22Rv1 (cell line): Measurements from ENCODE around the gene AGMO.

Source experiments
- ZFX ChIP-seq: fragments of 450-650 bp; IDR thresholded peaks from 2 replicates; pipeline ENCODE4 v1.6.1; 2017; ENCODE audit warnings: antibody characterized with exemption, borderline replicate concordance
- TF ChIP-seq, protein P1 (sequence below): fragments of 450-650 bp; IDR thresholded peaks from 2 replicates; pipeline ENCODE4 v1.5.1; 2017; ENCODE audit warnings: mild to moderate bottlenecking

- TF ChIP-seq, protein P1, sequence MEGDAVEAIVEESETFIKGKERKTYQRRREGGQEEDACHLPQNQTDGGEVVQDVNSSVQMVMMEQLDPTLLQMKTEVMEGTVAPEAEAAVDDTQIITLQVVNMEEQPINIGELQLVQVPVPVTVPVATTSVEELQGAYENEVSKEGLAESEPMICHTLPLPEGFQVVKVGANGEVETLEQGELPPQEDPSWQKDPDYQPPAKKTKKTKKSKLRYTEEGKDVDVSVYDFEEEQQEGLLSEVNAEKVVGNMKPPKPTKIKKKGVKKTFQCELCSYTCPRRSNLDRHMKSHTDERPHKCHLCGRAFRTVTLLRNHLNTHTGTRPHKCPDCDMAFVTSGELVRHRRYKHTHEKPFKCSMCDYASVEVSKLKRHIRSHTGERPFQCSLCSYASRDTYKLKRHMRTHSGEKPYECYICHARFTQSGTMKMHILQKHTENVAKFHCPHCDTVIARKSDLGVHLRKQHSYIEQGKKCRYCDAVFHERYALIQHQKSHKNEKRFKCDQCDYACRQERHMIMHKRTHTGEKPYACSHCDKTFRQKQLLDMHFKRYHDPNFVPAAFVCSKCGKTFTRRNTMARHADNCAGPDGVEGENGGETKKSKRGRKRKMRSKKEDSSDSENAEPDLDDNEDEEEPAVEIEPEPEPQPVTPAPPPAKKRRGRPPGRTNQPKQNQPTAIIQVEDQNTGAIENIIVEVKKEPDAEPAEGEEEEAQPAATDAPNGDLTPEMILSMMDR: no peak
- TF ChIP-seq ZFX: no peak
These were observed 15.8 kb upstream of the AGMO start for GRCh38 chr7:15577600-15577999.
